Right ventricle myocardium inferior (tissue), 1 donor: ENCODE results near the gene ELP6. TPM values are rescaled to one million over a fixed set of nuclear protein-coding genes. Genes with fewer than 3 reads are reported as not detected.
A peak's percentile ranks its signal among the peaks of the same experiment; 100 is the strongest.
"Not testable (repeated sequence)": the region's sequence is repeated elsewhere in the genome, so short reads cannot be mapped to it uniquely, and the experiment has no call there.

ENCODE experiments used
- ATAC-seq: fragments of 200-7000 bp; cut with Tn5 transposase; one replicate; pipeline ENCODE4 v1.9.1; 2020; ENCODE audit warnings: mild to moderate bottlenecking, moderate library complexity
- DNase-seq: peaks from one replicate; pipeline ENCODE4 v3.0.0; 2021; ENCODE audit errors: missing footprints
- intact Hi-C: fragments of 100-400 bp; cut with DNase I; formaldehyde crosslinking; loops from one replicate; pipeline ENCODE4 v1.11.0; 2022
- total RNA-seq: library from RNA; stranded (reverse); fragmentation: NEBNext Ultra II Directional; extraction: Animal tissue kit (Norgen Biotek cat#: 25700); gene quantifications from one replicate; pipeline ENCODE4 v1.2.1, GENCODE V29; 2021
- donor health status: DM: no; HTN: yes; CAD: no; lungs with severe emphysema.

Gene ELP6
- total RNA-seq, 1 donor from 2014 or later, result 20.3 TPM

DNA sequence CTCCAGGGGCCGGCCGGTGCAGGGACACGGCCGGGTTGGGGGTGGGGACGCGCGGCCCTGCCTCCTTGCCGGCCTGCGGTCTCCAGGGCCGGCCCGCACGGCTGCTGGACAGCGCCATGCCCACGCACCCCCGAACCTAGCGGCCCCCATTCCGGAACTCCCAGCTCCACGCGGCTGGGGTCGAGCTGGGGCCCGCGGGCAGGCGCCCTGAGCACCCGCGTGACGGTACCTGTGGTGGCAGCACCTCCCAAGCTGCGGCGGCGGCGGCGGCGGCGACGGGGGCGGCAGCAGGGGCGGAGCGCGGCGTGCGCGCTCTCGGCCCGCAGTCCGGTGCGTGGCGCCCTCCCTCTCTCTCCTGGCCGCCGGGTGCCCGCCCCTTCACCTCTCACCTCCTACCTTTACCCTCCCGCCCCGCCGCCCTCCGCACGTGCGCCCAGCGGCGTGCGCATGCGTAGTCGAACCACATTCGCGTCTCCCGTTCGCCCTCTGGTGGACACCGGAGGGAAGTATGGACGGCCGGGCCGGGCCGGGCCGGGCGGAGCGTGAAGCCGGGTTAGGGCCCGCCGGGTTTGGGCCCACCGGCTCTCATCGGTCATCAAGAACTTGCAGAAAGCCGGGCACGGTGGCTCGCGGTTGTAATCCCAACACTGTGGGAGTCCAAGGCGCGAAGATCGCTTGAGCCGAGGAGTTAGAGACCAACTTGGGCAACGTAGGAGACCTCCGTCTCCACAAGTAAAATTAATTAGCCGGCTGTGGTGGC is 37.8 kb downstream of the ELP6 start, which contains the start of gene SCAP:
Gene SCAP, minus strand, starts transcription at position 372 of the 760 bp plus-strand sequence. CDS start 32,948 bp downstream, outside the sequence.
- peak; percentile 98 for ATAC-seq
- DNase-seq, result peak; percentile 97
- intact Hi-C loops, result loop anchor here (1.0 to 2.0 kb wide), 2 partner anchors 33 to 54 kb away; no protein-coding TSS in a partner anchor

DNA sequence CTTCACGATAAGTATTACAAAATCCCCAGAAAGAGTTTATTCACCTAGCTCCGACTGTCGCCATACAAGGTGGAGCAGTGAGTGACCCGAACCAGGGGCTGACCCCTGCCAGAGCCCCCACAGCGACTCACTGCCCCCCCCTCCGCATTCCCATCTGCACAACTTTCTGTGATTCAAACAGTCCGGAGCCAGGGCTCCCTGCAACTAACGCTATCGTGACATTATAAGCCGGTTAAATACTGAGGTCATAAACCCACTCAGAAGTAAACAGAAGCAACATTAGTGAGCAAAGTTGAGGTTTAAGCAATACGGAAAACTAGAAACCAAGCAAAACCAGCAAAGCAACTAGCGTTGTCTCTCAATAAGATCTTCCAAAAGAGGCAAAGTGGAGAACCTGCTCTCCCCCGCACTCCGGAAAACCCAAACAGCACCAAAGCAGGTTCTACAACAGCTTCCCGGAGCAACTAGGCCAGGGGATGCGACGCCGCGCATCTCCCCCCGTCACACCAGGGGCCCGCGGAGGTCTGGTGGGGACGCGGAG is 38.4 kb downstream of the ELP6 start:
- ATAC-seq, result no peak
- intact Hi-C loops, result loop anchor here (1.0 to 2.0 kb wide), 2 partner anchors 32 to 54 kb away; no protein-coding TSS in a partner anchor
- no peak for DNase-seq

DNA sequence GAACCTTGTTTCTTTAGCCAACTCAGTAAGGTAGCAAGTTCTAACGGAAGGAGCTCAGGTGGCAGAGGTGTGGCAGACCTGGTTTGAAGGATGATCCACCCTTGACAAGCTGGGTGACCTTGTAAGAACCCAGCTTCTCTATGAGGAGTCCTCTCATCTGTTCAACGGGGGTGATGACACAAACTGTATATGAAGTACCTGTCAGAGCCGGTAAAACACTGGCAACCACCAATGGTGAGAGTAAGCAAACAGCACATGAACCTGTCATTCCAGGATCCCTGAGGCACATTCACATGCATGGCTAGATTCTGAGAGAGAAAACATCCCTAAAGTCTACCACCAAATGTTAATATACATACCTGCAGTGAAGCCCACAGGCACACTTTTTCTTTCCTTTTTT is 40.1 kb downstream of the ELP6 start:
- intact Hi-C loops, result no loop called here
- no peak for DNase-seq
- ATAC-seq, result no peak

DNA sequence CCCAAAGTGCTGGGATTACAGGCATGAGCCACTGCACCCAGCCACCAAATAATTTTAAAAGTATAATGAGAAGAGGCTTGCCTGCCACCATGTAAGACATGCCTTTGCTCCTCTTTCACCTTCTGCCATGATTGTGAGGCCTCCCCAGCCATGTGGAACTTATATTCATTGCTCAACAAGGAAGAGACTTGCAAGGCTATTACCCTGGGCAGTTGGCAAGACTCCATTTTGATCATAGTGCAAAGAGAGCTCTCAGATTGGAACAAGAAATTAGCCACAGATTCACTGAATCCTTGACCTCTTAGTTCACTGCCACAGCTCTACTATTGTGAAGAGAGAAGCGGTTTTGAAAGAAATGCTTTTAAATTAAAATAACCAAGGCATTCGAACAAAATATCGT is 43.9 kb downstream of the ELP6 start:
- intact Hi-C loops, result no loop called here
- DNase-seq (no peak), ATAC-seq (no peak)

DNA sequence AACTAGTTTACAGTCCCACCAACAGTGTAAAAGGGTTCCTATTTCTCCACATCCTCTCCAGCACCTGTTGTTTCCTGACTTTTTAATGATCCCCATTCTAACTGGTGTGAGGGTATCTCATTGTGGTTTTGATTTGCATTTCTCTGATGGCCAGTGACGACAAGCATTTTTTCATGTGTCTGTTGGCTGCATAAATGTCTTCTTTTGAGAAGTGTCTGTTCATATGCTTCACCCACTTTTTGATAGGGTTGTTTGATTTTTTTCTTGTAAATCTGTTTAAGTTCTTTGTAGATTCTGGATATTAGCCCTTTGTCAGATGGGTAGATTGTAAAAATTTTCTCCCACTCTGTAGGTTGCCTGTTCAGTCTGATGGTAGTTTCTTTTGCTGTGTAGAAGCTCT is 45.2 kb downstream of the ELP6 start:
- intact Hi-C loops, ATAC-seq, DNase-seq: not testable (repeated sequence)

DNA sequence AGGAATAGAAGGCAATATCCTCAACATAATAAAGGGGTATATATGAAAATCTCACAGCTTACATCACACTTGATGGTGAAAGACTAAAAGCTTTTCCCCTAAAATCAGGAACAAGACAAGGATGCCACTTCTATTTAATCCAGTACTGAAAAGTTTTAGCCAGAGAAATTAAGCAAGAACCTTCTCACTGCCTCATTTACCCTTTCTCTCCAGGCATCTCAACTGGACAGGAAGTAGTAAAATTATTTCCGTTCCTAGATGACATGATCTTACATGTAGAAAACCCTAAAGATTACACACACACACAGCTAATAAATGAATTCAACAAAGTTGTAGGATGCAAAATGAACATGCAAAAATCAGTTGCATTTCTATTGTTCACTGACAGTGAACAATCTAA is 48.9 kb downstream of the ELP6 start:
- intact Hi-C loops, result no loop called here
- ATAC-seq (no peak), DNase-seq (no peak)

DNA sequence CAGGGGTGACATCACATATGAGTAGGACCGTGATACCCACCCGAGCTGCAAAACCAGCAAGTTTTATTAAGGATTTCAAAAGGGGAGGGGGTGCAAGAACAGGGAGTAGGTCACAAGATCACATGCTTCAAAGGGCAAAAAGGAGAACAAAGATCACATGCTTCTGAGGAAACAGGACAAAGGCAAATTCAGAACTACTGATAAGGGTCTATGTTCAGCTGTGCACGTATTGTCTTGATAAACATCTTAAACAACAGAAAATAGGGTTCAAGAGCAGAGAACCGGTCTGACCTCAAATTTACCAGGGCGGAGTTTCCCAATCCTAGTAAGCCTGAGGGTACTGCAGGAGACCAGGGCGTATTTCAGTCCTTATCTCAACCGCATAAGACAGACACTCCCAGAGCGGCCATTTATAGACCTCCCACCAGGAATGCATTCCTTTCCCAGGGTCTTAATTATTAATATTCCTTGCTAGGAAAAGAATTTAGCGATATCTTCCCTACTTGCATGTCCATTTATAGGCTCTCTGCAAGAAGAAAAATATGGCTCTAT is 53.9 kb downstream of the ELP6 start:
- intact Hi-C loops, result loop anchor here (2.0 kb wide), 1 partner anchor 13 kb away; no protein-coding TSS in a partner anchor
- ATAC-seq, DNase-seq: not testable (repeated sequence)

DNA sequence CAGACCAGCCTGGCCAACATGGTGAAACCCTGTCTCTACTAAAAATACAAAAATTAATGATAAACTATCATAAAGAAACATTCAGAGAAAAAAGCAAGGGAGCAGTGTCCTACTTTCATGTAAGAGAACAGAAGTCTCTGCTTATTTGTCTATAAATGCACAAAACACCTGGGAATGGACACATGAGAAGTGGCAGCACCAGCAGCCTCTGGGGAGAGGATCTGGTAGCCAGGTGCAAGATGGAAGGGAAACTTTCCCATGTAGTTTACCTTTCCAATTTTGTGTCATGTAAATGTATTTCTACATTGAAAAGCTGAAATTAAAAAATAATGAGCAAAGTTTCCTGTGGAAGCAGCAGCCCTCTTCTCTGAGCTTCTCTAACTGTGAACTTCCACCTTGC is 56.5 kb downstream of the ELP6 start:
- ATAC-seq, result no peak
- intact Hi-C loops, result no loop called here
- DNase-seq, result no peak

DNA sequence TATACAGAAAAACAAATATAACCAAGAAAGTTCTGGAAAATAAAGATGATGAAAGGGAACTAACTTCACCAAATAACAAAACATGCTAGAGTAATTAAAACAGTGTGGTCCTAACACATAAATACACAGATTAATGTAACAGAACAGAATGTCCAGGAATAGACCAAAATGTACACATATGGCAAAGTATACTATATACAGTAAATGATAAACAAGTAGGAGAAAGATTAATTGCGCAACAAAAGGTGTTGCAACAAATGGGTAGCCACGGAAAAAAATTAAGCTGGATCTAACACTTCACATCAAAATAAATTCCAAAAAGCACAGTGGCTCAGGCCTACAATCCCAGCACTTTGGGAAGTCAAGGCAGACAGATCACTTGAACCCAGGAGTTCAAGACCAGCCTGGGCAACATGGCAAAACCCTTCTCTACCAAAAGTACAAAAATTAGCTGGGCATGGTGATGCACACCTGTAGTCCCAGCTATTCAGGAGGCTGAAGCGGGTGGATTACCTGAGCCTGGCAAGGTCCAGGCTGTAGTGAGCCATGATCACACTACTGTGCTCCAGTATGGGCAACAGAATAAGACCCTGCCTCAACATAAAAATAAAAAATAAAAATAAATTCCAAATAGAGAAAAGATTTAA is 57.6 kb downstream of the ELP6 start:
- ATAC-seq, result no peak
- no peak for DNase-seq
- intact Hi-C loops, result no loop called here

DNA sequence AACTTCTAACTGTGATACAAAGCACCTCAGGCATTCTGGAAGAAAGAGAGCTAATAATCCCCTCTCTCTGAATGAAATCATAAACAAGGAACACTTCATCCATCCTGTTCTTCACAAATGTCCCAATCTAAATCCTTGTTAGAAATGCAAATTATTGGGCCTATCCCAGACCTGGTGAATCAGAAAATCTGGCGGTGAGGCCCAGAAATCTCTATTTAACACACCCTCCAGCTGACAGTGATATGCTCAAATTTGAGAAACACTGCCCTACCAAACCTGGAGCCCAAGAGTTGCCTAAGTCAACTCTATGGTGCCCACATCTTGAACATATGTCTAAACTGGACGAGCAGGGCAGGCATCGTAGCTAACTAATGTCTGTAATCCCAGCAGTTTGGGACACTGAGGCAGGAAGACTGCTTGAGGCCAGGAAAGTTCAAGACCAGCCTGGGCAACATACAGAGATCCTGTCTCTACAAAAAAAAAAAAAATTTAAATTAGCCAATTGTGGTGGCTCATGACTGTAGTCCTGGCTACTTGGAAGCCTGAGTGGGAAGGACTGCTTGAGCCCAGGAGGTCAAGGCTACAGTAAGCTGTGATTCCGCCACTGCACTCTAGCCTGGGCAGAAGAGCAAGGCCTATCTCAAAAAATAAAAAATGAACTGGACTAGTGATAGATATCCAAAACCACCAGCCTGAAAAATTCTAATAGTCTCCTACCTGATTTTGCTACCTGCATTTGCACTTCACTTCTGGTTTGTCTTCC is 60.9 kb downstream of the ELP6 start:
- intact Hi-C loops, result no loop called here
- DNase-seq, result no peak
- no peak for ATAC-seq

Other genes starting within 250 kb of the ELP6 start
- gene KIF9, start 230.9 kb downstream of the ELP6 start, total RNA-seq, result 7.6 TPM
- 49.8 TPM for gene KLHL18, start 230.8 kb downstream of the ELP6 start, total RNA-seq
- 21.1 TPM for gene PTPN23, start 132.7 kb downstream of the ELP6 start, total RNA-seq
- gene SCAP, start 37.8 kb downstream of the ELP6 start, total RNA-seq, result 51.7 TPM
- gene CSPG5, start 65.2 kb upstream of the ELP6 start, total RNA-seq, result 0.35 TPM